ENCODE results near the gene CDKL5.

Gene CDKL5

DNA sequence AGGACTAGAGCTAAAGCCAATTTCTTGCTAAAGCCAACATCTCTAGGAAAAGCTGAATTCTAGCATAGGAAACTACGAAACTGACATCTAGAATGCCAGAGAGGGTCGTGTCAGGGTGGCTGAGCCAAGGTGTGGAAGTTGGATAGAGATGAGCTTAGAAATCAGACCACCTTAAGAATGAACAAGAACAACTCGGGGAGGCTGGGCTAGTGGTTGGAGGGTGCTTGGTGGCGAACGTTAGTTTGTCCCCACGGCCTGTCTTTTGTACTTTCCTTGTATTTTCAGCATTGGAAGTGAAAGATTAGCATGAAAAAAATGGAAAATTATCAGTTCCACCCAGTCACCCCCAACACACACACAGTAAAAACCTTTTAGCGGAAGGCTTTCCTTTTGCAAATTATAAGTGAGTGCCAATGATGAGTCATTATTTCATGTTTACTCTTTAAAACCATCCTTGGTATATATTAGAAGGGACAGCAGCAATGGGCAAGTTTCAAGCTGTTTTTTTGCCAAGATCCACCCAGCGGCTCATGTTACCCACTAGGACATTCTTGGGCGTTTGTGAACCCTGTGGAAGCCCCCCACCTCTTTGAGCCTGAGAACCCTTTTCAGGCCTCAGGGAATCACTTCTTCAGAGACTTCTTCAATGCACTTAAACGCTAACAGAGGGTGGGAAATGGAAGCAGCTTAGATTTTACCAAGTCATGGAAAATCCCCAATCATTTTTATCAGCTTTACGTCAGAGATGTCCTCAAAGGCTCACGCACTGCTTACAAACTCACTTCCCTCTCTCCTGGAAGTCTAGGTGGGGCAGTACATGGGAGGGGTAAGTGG lies 277.2 kb downstream of the CDKL5 start:
- no peak for DNase-seq
